NB4 (cell line): Measurements from ENCODE around the gene DAGLA.
A peak's percentile ranks its signal among the peaks of the same experiment; 100 is the strongest.

Experiments used
- DNase-seq: peaks from one replicate; pipeline ENCODE4 v3.0.0; 2010; ENCODE audit warnings: low read depth
- H3K4me3 ChIP-seq: one replicate; pipeline ENCODE4 v1.5.1; 2011; ENCODE audit warnings: mild to moderate bottlenecking, low read depth, low read length, moderate library complexity
- CTCF ChIP-seq: IDR thresholded peaks from one replicate; pipeline ENCODE4 v1.5.1; 2012; ENCODE audit warnings: low read depth, low read length
- MAX ChIP-seq: IDR thresholded peaks from 2 replicates; pipeline ENCODE4 v1.6.1; 2011; ENCODE audit warnings: low read depth, low read length
- MYC ChIP-seq: IDR thresholded peaks from 2 replicates; pipeline ENCODE4 v1.6.1; 2011; ENCODE audit warnings: low read depth, low read length
- POLR2A ChIP-seq: IDR thresholded peaks from 2 replicates; pipeline ENCODE4 v1.6.1; 2011; ENCODE audit warnings: mild to moderate bottlenecking; ENCODE audit not compliant: insufficient read length; ENCODE audit errors: extremely low read depth

DAGLA gene

GRCh38 chr11:61718046-61718531, 37.9 kb downstream of the DAGLA start:
- DNase-seq = no peak
- no peak overlapping the region for H3K4me3 ChIP-seq
- TF ChIP-seq CTCF (no peak), MYC (no peak), MAX (no peak), POLR2A (no peak)

GRCh38 chr11:61718621-61719302, 38.6 kb downstream of the DAGLA start:
- peak; percentile 36 for DNase-seq
- no peak for TF ChIP-seq CTCF
- no peak for TF ChIP-seq MYC
- TF ChIP-seq MAX = no peak
- TF ChIP-seq POLR2A = no peak
- H3K4me3 ChIP-seq = no peak overlapping the region

- no peak for TF ChIP-seq MAX
- TF ChIP-seq MYC = no peak
- no peak for TF ChIP-seq CTCF
- no peak for TF ChIP-seq POLR2A
- H3K4me3 ChIP-seq = no peak overlapping the region
- DNase-seq = no peak
Measured at GRCh38 chr11:61719978-61720377, 39.8 kb downstream of the DAGLA start.

GRCh38 chr11:61720597-61720996, 40.4 kb downstream of the DAGLA start:
- TF ChIP-seq MYC = no peak
- no peak for TF ChIP-seq CTCF
- TF ChIP-seq POLR2A = no peak
- TF ChIP-seq MAX = no peak
- H3K4me3 ChIP-seq = no peak overlapping the region
- no peak for DNase-seq

GRCh38 chr11:61724437-61724836, 44.2 kb downstream of the DAGLA start:
- no peak overlapping the region for H3K4me3 ChIP-seq
- no peak for DNase-seq
- TF ChIP-seq MYC = no peak
- TF ChIP-seq CTCF = no peak
- TF ChIP-seq MAX = no peak
- TF ChIP-seq POLR2A = no peak
